ENCODE measurements around the gene PPBP.

GRCh38 chr4:73964862-73965611 is 23.0 kb downstream of the PPBP start:
- TF ChIP-seq CTCF (IDR thresholded peaks at IDR 0.05) (no peak), POLR2A (IDR thresholded peaks at IDR 0.05) (no peak), POLR2AphosphoS5 (IDR thresholded peaks at IDR 0.05) (no peak)
